Measurements from ENCODE around the gene OR56A5. TPM values are rescaled to one million over a fixed set of nuclear protein-coding genes. Genes with fewer than 3 reads are reported as not detected.

The OR56A5 gene
- total and polyA plus RNA-seq, 4 donors = not detected

- Histone ChIP-seq H3K4me1 (ENCODE audit: control insufficient read depth, insufficient read depth, low read length) (no peaks in the 10 kb centered on the region), H3K27ac (ENCODE audit: low read depth, low read length) (no peak overlapping the region), H3K4me3 (ENCODE audit: low read depth, low read length) (no peak overlapping the region), H3K27me3 (ENCODE audit: control insufficient read depth, insufficient read depth, low read length) (no peaks in the 10 kb centered on the region), H3K9me3 (ENCODE audit: control insufficient read depth, insufficient read depth, low read length) (peaks cover 5% of the 10 kb centered on the region), H3K36me3 (ENCODE audit: control insufficient read depth, insufficient read depth, low read length) (no peaks in the 10 kb centered on the region)
- no peak for DNase-seq (ENCODE audit: low read depth in 4 of 6, low spot score in 6 of 6)
- WGBS (ENCODE audit: insufficient coverage) = 89% methylated on average over 39 of the region's 39 CpGs
Measured at GRCh38 chr11:5937868-5938602, 30.3 kb downstream of the OR56A5 start.

GRCh38 chr11:5933116-5933515 is 35.2 kb downstream of the OR56A5 start:
- Histone ChIP-seq H3K4me1 (ENCODE audit: control insufficient read depth, insufficient read depth, low read length) (no peaks in the 10 kb centered on the region), H3K27ac (ENCODE audit: low read depth, low read length) (no peak overlapping the region), H3K27me3 (ENCODE audit: control insufficient read depth, insufficient read depth, low read length) (no peaks in the 10 kb centered on the region), H3K4me3 (ENCODE audit: low read depth, low read length) (no peak overlapping the region), H3K9me3 (ENCODE audit: control insufficient read depth, insufficient read depth, low read length) (peaks cover 5% of the 10 kb centered on the region), H3K36me3 (ENCODE audit: control insufficient read depth, insufficient read depth, low read length) (no peaks in the 10 kb centered on the region)
- 95% methylated on average over 6 of the region's 10 CpGs for WGBS (ENCODE audit: insufficient coverage)
- DNase-seq (ENCODE audit: low read depth in 4 of 6, low spot score in 6 of 6) = no peak

GRCh38 chr11:5932671-5933070 is 35.6 kb downstream of the OR56A5 start:
- H3K27ac ChIP-seq (ENCODE audit: low read depth, low read length) = no peak overlapping the region
- peaks cover 4% of the 10 kb centered on the region for H3K9me3 ChIP-seq (ENCODE audit: control insufficient read depth, insufficient read depth, low read length)
- H3K27me3 ChIP-seq (ENCODE audit: control insufficient read depth, insufficient read depth, low read length) = no peaks in the 10 kb centered on the region
- no peaks in the 10 kb centered on the region for H3K36me3 ChIP-seq (ENCODE audit: control insufficient read depth, insufficient read depth, low read length)
- H3K4me3 ChIP-seq (ENCODE audit: low read depth, low read length) = no peak overlapping the region
- no peak for DNase-seq (ENCODE audit: low read depth in 4 of 6, low spot score in 6 of 6)
- 94% methylated on average over 11 of the region's 11 CpGs for WGBS (ENCODE audit: insufficient coverage)
- H3K4me1 ChIP-seq (ENCODE audit: control insufficient read depth, insufficient read depth, low read length) = no peaks in the 10 kb centered on the region

- H3K36me3 ChIP-seq (ENCODE audit: control insufficient read depth, insufficient read depth, low read length) = no peaks in the 10 kb centered on the region
- WGBS (ENCODE audit: insufficient coverage) = 89% methylated on average over 8 of the region's 8 CpGs
- no peak overlapping the region for H3K27ac ChIP-seq (ENCODE audit: low read depth, low read length)
- no peaks in the 10 kb centered on the region for H3K27me3 ChIP-seq (ENCODE audit: control insufficient read depth, insufficient read depth, low read length)
- DNase-seq (ENCODE audit: low read depth in 4 of 6, low spot score in 6 of 6) = no peak
- no peaks in the 10 kb centered on the region for H3K4me1 ChIP-seq (ENCODE audit: control insufficient read depth, insufficient read depth, low read length)
- H3K9me3 ChIP-seq (ENCODE audit: control insufficient read depth, insufficient read depth, low read length) = peaks cover 2% of the 10 kb centered on the region
- H3K4me3 ChIP-seq (ENCODE audit: low read depth, low read length) = no peak overlapping the region
Measured at GRCh38 chr11:5931061-5931460, 37.2 kb downstream of the OR56A5 start.

GRCh38 chr11:5930614-5931013 is 37.7 kb downstream of the OR56A5 start:
- WGBS (ENCODE audit: insufficient coverage) = 88% methylated on average over 19 of the region's 19 CpGs
- no peaks in the 10 kb centered on the region for H3K4me1 ChIP-seq (ENCODE audit: control insufficient read depth, insufficient read depth, low read length)
- no peaks in the 10 kb centered on the region for H3K27me3 ChIP-seq (ENCODE audit: control insufficient read depth, insufficient read depth, low read length)
- no peak overlapping the region for H3K27ac ChIP-seq (ENCODE audit: low read depth, low read length)
- no peaks in the 10 kb centered on the region for H3K36me3 ChIP-seq (ENCODE audit: control insufficient read depth, insufficient read depth, low read length)
- H3K4me3 ChIP-seq (ENCODE audit: low read depth, low read length) = no peak overlapping the region
- peaks cover 2% of the 10 kb centered on the region for H3K9me3 ChIP-seq (ENCODE audit: control insufficient read depth, insufficient read depth, low read length)
- DNase-seq (ENCODE audit: low read depth in 4 of 6, low spot score in 6 of 6) = no peak

GRCh38 chr11:5929571-5930368 is 38.5 kb downstream of the OR56A5 start:
- no peak for DNase-seq (ENCODE audit: low read depth in 4 of 6, low spot score in 6 of 6)
- Histone ChIP-seq H3K9me3 (ENCODE audit: control insufficient read depth, insufficient read depth, low read length) (peaks cover 2% of the 10 kb centered on the region), H3K27me3 (ENCODE audit: control insufficient read depth, insufficient read depth, low read length) (no peaks in the 10 kb centered on the region), H3K27ac (ENCODE audit: low read depth, low read length) (no peak overlapping the region), H3K4me3 (ENCODE audit: low read depth, low read length) (no peak overlapping the region), H3K36me3 (ENCODE audit: control insufficient read depth, insufficient read depth, low read length) (no peaks in the 10 kb centered on the region), H3K4me1 (ENCODE audit: control insufficient read depth, insufficient read depth, low read length) (no peaks in the 10 kb centered on the region)
- WGBS (ENCODE audit: insufficient coverage) = 92% methylated on average over 31 of the region's 31 CpGs

GRCh38 chr11:5928811-5929210 is 39.5 kb downstream of the OR56A5 start:
- H3K36me3 ChIP-seq (ENCODE audit: control insufficient read depth, insufficient read depth, low read length) = no peaks in the 10 kb centered on the region
- H3K9me3 ChIP-seq (ENCODE audit: control insufficient read depth, insufficient read depth, low read length) = peaks cover 2% of the 10 kb centered on the region
- H3K4me3 ChIP-seq (ENCODE audit: low read depth, low read length) = no peak overlapping the region
- no peak overlapping the region for H3K27ac ChIP-seq (ENCODE audit: low read depth, low read length)
- no peaks in the 10 kb centered on the region for H3K27me3 ChIP-seq (ENCODE audit: control insufficient read depth, insufficient read depth, low read length)
- 87% methylated on average over 14 of the region's 15 CpGs for WGBS (ENCODE audit: insufficient coverage)
- DNase-seq (ENCODE audit: low read depth in 4 of 6, low spot score in 6 of 6) = no peak
- H3K4me1 ChIP-seq (ENCODE audit: control insufficient read depth, insufficient read depth, low read length) = no peaks in the 10 kb centered on the region

GRCh38 chr11:5928271-5928670 is 40.0 kb downstream of the OR56A5 start:
- 92% methylated on average over 17 of the region's 17 CpGs for WGBS (ENCODE audit: insufficient coverage)
- no peak for DNase-seq (ENCODE audit: low read depth in 4 of 6, low spot score in 6 of 6)
- Histone ChIP-seq H3K4me1 (ENCODE audit: control insufficient read depth, insufficient read depth, low read length) (no peaks in the 10 kb centered on the region), H3K27me3 (ENCODE audit: control insufficient read depth, insufficient read depth, low read length) (no peaks in the 10 kb centered on the region), H3K27ac (ENCODE audit: low read depth, low read length) (no peak overlapping the region), H3K36me3 (ENCODE audit: control insufficient read depth, insufficient read depth, low read length) (no peaks in the 10 kb centered on the region), H3K4me3 (ENCODE audit: low read depth, low read length) (no peak overlapping the region), H3K9me3 (ENCODE audit: control insufficient read depth, insufficient read depth, low read length) (peaks cover 2% of the 10 kb centered on the region)

- Histone ChIP-seq H3K27ac (ENCODE audit: low read depth, low read length) (no peak overlapping the region), H3K27me3 (ENCODE audit: control insufficient read depth, insufficient read depth, low read length) (no peaks in the 10 kb centered on the region), H3K9me3 (ENCODE audit: control insufficient read depth, insufficient read depth, low read length) (peaks cover 1% of the 10 kb centered on the region), H3K4me3 (ENCODE audit: low read depth, low read length) (no peak overlapping the region), H3K4me1 (ENCODE audit: control insufficient read depth, insufficient read depth, low read length) (no peaks in the 10 kb centered on the region), H3K36me3 (ENCODE audit: control insufficient read depth, insufficient read depth, low read length) (no peaks in the 10 kb centered on the region)
- DNase-seq (ENCODE audit: low read depth in 4 of 6, low spot score in 6 of 6) = no peak
Measured at GRCh38 chr11:5923794-5924193, 44.5 kb downstream of the OR56A5 start.

- H3K4me3 ChIP-seq (ENCODE audit: low read depth, low read length) = no peak overlapping the region
- no peaks in the 10 kb centered on the region for H3K36me3 ChIP-seq (ENCODE audit: control insufficient read depth, insufficient read depth, low read length)
- H3K27ac ChIP-seq (ENCODE audit: low read depth, low read length) = no peak overlapping the region
- no peaks in the 10 kb centered on the region for H3K27me3 ChIP-seq (ENCODE audit: control insufficient read depth, insufficient read depth, low read length)
- no peaks in the 10 kb centered on the region for H3K4me1 ChIP-seq (ENCODE audit: control insufficient read depth, insufficient read depth, low read length)
- H3K9me3 ChIP-seq (ENCODE audit: control insufficient read depth, insufficient read depth, low read length) = peaks cover 1% of the 10 kb centered on the region
- DNase-seq (ENCODE audit: low read depth in 4 of 6, low spot score in 6 of 6) = no peak
Measured at GRCh38 chr11:5923427-5923776, 44.9 kb downstream of the OR56A5 start.

All from spinal cord (tissue), 10 donors.